Stimulated activated CD4-positive, alpha-beta T cell treated with anti-CD3 and anti-CD28 coated beads, Interleukin-2, amount 100 ng/mL, for 24 hours (primary cell): Measurements from ENCODE around the gene NKX1-1.
A peak's percentile ranks its signal among the peaks of the same experiment; 100 is the strongest.

Experiments used
- DNase-seq, 2 donors: peaks; one replicate each; pipeline ENCODE4 v3.0.0-alpha.2; 2020

NKX1-1 gene

GRCh38 chr4:1416051-1416947 is 10.1 kb upstream of the NKX1-1 start:
- peak in 1 of 2 donors; percentile 13 for DNase-seq

GRCh38 chr4:1415681-1415981 is 9.4 kb upstream of the NKX1-1 start:
- DNase-seq: no peak

GRCh38 chr4:1414831-1415680 is 8.8 kb upstream of the NKX1-1 start:
- no peak for DNase-seq

GRCh38 chr4:1413687-1414479 is 7.6 kb upstream of the NKX1-1 start:
- no peak for DNase-seq

- DNase-seq: no peak
Measured at GRCh38 chr4:1413204-1413663, 7.0 kb upstream of the NKX1-1 start.

- DNase-seq: no peak
Measured at GRCh38 chr4:1412376-1413203, 6.3 kb upstream of the NKX1-1 start.

- no peak for DNase-seq
Measured at GRCh38 chr4:1411436-1412375, 5.5 kb upstream of the NKX1-1 start.

GRCh38 chr4:1410491-1411325 is 4.5 kb upstream of the NKX1-1 start:
- peak; percentile 43 to 57 for DNase-seq

GRCh38 chr4:1409491-1410425 is 3.5 kb upstream of the NKX1-1 start:
- DNase-seq: no peak

GRCh38 chr4:1409079-1409478 is 2.8 kb upstream of the NKX1-1 start:
- DNase-seq: no peak

- no peak for DNase-seq
Measured at GRCh38 chr4:1408418-1408817, 2.2 kb upstream of the NKX1-1 start.

GRCh38 chr4:1407657-1408333 is 1.6 kb upstream of the NKX1-1 start:
- no peak for DNase-seq

- DNase-seq: no peak
Measured at GRCh38 chr4:1406981-1407656, 877 bp upstream of the NKX1-1 start.

GRCh38 chr4:1405636-1406393 is 427 bp downstream of the NKX1-1 start:
- no peak for DNase-seq

GRCh38 chr4:1405254-1405635 is 997 bp downstream of the NKX1-1 start:
- DNase-seq: no peak

GRCh38 chr4:1404573-1405253 is 1.5 kb downstream of the NKX1-1 start:
- DNase-seq: no peak
